CD4-positive, alpha-beta T cell treated with Interleukin-10 for 1 hour (primary cell): ENCODE data around the gene ATCAY.
"Not testable (repeated sequence)": the region's sequence is repeated elsewhere in the genome, so short reads cannot be mapped to it uniquely, and the experiment has no call there.

Experiments used
- DNase-seq: peaks from one replicate; pipeline ENCODE4 v3.0.0-alpha.2; 2020

ATCAY gene

GRCh38 chr19:3950871-3951861 lies 70.7 kb downstream of the ATCAY start:
- no peak for DNase-seq

DNA sequence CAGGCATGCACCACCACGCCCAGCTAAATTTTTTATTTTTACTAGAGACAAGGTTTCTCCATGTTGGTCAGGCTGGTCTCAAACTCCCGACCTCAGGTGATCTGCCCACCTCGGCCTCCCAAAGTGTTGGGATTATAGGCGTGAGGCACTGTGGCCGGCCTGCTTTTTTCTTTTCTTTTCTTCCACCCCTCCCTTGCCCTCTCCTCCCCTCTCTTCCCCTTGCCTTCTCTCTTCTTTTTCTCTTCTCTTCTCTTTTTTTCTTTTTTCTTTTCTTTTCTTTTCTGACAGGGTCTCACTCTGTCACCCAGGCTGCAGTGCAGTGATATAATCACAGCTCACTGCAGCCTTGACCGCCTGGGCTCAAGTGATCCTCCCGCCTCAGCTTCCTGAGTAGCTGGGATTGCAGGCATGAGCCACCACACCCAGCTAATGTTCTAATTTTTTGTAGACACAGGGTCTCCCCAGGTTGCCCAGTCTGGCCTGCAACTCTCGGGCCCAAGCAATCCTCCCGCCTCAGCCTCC lies 72.3 kb downstream of the ATCAY start:
- not testable (repeated sequence) for DNase-seq

- DNase-seq, result no peak
Measured at GRCh38 chr19:3954107-3954506, 73.6 kb downstream of the ATCAY start.

DNA sequence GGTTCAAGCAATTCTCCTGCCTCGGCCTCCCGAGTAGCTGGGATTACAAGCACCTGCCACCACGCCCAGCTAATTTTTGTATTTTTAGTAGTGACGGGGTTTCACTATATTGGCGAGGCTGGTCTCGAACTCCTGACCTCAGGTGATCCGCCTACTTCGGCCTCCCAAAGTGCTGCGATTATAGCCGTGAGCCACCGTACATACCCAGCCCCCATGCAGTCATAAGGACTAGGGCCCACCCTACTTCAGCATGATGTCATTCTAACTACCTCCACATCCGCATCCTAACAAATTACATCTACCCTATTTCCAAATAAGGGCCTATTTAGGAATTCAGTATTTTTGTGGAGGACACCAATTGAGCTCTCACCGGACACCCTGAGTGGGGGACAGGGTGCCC lies 74.8 kb downstream of the ATCAY start:
- DNase-seq, result not testable (repeated sequence)

DNA sequence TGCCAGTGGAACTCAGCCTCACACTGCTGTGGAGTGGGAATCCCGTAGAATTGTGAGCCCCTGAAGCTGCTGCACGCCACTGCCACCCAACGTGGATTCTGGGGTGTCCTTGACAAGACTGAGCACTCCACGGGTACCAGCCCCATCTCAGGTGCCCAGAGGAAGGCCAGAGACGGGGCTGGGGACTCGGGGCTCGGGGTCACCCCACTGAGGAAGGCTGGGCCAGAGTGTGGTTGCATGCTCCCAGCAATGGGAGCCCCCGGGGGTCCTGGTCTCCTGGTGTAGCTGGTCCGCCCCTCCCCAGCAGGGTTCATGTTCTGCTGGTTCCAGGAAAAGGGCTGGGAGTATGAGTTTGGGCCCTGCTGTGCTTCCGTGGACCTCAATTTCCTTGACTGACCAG lies 75.2 kb downstream of the ATCAY start:
- no peak for DNase-seq

GRCh38 chr19:3958836-3959765 lies 78.6 kb downstream of the ATCAY start:
- DNase-seq, result no peak

DNA sequence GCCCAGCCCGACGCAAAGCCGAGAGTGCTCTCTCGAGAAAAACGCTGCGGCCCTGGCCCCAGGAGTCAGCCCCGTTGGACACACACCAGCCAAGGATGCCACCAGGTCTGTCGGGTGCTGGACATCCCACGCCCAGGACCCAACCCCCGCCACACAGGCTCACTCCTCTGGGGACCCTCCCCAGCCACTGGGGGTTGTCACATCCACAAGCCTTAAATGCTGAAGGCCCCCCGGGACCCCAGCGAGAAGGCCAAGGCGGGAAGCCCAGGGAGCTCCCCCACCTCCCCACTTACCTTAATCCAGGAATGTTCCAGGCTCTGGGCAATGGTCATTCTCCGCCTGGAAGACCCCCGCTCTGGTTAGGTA lies 79.3 kb downstream of the ATCAY start:
- no peak for DNase-seq

DNA sequence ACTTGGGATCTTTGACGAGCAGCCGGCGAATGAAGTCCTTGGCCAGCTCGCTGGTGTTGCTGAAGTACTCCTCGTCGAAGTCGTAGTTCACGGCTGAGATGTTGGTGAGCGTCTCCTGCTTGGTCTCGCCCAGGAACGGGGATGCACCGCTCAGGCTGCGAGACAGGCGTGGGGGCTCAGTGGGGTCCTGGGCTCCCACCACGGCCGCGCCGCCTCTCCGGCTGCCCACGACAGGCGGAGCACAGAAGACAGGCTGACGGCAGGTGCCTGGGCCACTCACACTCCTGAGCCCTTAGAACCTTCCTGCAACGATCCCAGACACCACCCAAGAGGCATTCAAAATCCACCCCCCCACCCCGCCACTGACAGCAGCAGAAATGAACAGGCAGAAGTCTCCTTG lies 80.5 kb downstream of the ATCAY start:
- no peak for DNase-seq

DNA sequence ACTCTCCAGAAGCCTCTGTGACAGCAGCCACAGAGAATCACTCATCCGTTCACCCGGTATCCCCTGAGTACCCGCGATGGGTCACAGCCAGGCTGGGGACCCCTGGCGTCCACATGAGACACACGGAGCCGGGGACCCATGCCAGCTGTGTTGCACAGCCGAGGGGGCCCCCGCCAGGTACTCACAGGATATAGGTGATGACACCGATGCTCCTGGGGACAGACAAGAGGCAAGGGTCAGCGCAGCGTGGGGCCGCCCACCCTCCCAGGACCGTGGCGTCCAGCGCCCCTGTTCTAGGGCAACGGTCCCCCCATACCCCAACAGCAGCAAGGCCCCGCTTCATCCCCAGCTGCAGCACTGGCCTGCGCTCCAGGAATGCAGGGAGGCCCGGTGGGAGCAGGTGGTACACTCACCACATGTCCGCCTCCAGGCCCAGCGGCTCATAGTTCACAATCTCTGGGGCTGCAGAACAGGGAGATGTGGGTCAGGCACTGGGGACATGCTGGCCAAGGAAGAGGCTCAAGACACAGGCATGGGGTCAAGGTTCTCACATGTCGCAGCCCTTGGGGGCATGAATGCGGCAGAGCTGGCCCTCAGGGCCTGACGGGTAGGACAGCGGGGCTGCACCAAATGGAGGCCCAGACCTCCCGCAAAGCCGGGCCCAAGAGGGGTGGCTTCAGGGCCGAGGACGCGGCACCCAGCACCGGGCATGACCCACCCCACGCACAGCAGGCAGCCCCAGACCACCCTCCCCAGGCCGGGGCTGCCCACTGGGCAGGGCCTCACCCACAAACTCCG lies 83.2 kb downstream of the ATCAY start:
- DNase-seq, result no peak

DNA sequence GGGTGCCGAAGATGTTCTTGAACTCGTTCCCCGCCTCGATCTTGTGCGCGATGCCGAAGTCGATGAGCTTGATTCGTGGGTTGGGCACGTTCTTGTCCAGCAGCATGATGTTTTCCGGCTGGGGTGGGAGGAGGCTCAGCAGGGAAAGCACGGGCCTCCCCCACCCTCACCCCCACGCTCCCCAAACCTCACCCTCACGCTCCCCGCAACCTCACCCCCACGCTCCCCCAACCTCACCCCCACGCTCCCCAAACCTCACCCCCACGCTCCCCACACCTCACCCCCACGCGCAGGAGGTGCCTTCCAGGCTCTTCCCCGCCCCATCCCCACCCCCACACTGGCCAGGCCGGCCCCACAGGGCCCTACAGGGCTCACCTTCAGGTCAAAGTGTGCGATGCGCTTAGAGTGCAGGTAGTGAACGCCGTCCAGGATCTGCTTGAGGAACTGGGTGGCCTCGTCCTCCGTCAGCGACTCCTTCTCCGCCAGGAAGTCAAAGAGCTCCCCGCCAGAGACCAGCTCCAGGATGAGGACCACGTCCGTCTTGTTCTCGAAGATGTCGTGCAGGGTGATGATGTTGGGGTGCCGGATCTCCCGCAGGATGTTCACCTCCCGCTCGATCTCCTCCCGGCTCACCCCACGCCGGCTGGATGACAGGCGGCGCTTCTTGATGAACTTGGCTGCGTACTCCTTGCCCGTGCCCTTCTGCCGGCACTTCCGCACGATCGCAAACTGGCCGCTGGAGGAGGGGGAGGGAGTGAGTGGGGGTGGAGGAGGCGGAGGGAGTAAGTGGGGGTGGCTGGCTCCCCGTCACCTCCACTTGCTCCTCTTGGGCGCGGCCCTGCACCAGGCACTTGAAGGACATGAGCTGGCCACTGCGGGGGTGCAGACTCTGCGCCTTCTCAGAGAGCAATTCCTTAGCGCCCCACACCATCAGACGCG lies 84.0 kb downstream of the ATCAY start:
- DNase-seq, result no peak

DNA sequence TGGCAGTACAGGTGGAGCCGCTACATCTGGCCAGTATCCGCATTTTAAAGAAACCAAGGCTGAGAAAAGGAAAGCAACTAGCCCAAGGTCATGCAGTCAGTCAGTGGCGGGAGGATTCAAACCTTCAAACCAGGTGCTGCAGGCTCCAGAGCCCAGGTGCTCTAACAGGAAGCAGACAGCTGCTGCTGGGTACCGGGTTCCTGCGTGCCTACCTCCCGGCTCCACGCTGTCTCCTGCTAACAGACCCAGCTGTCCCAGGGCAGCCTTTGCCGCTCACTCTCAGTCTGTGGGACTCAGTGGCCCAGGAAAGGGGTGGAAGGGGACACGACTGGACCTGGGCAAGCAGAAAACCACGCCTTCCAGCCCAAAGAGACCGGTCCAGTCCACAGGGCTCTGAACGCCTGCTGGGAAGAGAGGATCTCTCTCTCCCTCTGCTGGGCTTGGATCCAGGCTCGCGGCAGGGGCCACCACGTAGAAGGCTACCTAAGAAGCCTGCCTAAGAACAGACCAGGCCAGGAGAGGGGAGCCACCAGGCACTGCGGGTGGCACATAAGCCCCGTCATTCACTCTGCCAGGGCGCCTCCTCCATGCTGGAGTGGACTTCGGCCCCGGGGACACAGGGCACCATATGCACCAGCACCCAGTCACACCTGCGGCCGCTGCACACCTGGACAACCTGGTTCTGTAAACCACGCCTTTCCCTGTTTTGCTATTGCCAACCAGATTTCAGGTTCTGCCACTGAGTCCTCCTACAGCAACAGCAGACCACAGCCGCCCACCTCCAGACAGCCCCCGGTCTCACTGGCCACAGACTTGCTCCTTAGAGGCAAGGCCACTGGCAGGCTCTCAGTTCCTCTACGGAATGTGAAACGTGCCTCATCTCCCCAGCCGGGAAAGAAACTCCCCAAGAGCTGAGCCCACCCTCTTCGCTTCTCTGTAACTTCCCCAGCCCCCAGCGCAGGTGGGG lies 85.8 kb downstream of the ATCAY start:
- DNase-seq, result no peak

- not testable (repeated sequence) for DNase-seq
Measured at GRCh38 chr19:3967983-3968382, 87.5 kb downstream of the ATCAY start.

DNA sequence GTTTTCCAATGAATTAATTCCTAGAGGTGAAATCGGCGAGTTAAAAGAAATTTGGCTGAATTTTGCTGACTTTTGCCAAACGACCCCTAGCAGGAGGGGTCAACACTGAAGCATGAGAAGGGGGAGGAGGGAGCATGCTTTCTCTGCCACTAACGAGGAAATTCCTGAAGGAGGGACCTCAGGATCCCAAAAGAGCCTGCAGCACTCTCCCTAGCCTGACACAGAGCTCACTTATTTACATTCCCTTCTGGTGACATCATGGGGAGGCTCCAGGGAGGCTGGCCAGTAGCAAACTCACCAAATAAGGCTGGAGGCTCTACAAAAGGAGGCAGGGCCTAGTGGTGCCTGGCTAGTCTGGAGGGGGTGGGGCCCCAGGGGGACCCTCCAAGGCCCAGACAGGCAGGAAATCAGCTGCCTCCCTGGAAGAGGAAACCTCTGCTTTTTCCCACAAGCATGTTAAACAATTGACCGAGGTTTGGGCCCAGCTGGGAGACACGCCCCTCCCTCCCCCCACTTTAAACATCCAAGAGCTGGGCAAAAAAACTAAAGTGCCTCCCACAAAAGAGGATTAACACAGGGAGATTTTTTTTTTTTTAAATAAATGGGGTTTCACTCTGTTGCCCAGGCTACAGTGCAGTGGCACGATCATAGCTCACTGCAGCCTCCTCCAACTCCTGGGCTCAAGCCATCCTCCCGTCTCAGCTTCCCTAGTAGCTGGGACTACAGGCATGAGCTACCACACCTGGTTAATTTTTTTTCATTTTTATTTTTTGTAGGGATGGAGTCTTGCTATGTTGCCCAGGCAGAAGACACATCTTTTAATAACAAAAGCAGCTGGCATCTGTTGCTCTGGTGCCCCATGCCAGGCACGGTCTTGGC lies 88.3 kb downstream of the ATCAY start:
- DNase-seq, result no peak

DNA sequence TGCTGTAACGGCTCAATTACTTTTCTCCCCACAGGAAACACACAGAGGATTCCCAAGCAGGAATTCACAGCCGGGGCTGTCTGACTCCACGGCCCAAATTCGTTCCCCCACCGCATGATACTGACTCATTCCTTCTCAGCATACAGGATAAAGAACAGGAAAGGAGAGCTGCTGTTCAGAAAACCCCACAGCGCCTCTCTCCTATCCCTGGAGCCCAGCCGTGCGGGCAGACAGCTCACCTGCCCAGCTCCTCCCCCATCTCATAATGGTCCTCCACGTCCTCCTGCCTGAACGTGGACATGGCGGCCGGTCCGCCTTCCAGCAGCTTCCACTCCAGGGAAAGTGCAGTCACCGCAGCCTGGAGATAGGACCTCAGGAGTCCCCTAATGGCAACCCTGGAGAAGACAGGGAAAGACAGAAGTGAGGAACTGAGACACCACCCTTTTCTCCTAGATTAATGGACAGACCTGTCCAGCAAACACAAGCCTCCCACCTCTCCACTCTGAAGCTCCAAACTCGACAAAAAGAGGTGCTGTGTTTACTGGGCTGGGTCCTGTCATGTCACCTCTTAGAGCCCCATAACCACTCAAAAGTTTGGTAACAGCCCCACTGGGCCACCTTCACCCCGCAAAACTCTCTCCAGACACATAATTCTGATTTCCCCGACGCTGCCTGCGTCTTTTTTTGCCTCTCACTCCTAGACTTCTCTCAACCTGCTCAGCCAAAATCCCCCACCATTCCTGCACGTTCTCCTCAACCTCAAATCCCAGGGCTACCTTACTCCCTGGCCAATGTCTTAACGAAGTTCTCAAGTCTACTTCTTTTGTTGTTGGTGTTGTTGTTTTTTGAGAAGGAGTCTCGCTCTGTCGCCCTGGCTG lies 89.2 kb downstream of the ATCAY start:
- no peak for DNase-seq

DNA sequence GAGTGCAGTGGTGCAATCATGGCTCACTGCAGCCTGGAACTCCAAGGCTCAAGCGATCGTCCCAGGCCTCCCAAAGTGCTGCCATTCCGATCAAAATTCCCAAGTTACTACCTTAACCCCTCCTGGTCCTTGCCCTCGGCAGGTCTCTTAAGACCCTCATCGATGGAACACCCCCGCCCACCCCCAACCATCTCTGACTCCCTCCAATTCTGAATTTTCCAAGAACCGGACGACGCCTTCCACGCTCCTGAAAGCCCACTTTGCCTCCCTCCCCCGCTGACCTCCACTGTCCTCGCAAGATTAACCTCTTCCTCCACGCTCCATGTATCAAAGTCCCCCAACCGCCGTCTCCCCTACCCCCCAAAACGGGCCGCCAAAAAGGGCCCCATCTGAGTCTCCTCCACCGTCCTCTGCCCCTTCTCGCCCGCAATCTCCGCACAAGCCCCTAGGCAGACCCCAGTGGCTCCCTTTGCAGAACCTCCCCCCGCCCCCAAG lies 89.9 kb downstream of the ATCAY start:
- DNase-seq, result no peak

- DNase-seq, result peak; percentile 93
Measured at GRCh38 chr19:3970808-3971598, 90.5 kb downstream of the ATCAY start, which contains the start of gene DAPK3. DAPK3 (minus strand) TSS chr19:3971099; CDS start chr19:3969735, 1,364 bp downstream.

DNA sequence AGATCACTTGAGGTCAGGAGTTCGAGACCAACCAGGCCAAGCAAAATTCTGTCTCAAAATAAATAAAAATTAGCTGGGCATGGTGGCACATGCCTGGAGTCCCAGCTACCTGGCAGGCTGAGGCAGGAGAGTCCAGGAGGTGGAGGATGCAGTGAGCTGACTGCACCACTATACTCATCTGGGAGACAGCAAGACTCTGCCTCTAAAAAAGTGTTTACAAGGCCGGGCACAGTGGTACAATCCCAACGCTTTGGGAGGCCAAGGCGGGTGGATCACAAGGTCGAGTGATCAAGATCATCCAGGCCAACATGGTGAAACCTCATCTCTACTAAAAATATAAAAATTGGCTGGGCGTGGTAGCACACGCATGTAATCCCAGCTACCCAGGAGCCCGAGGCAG lies 94.7 kb downstream of the ATCAY start:
- peak; percentile 21 for DNase-seq
